NB4 (cell line): ENCODE measurements around the gene NTN4.

Experiments used
- DNase-seq: peaks from one replicate; pipeline ENCODE4 v3.0.0; 2010; ENCODE audit warnings: low read depth
- H3K4me3 ChIP-seq: one replicate; pipeline ENCODE4 v1.5.1; 2011; ENCODE audit warnings: mild to moderate bottlenecking, low read depth, low read length, moderate library complexity
- CTCF ChIP-seq: IDR thresholded peaks from one replicate; pipeline ENCODE4 v1.5.1; 2012; ENCODE audit warnings: low read depth, low read length
- MAX ChIP-seq: IDR thresholded peaks from 2 replicates; pipeline ENCODE4 v1.6.1; 2011; ENCODE audit warnings: low read depth, low read length
- MYC ChIP-seq: IDR thresholded peaks from 2 replicates; pipeline ENCODE4 v1.6.1; 2011; ENCODE audit warnings: low read depth, low read length
- POLR2A ChIP-seq: IDR thresholded peaks from 2 replicates; pipeline ENCODE4 v1.6.1; 2011; ENCODE audit warnings: mild to moderate bottlenecking; ENCODE audit not compliant: insufficient read length; ENCODE audit errors: extremely low read depth

NTN4 gene

GRCh38 chr12:95718772-95719171 is 71.8 kb downstream of the NTN4 start:
- H3K4me3 ChIP-seq = no peak overlapping the region
- DNase-seq = no peak
- no peak for TF ChIP-seq MYC
- no peak for TF ChIP-seq CTCF
- no peak for TF ChIP-seq MAX
- no peak for TF ChIP-seq POLR2A

GRCh38 chr12:95718006-95718431 is 72.5 kb downstream of the NTN4 start:
- H3K4me3 ChIP-seq = no peak overlapping the region
- DNase-seq = no peak
- no peak for TF ChIP-seq MAX

GRCh38 chr12:95717316-95717928 is 73.1 kb downstream of the NTN4 start:
- no peak for DNase-seq
- no peak overlapping the region for H3K4me3 ChIP-seq
- no peak for TF ChIP-seq MAX
- TF ChIP-seq MYC = no peak
- TF ChIP-seq CTCF = no peak
- TF ChIP-seq POLR2A = no peak

GRCh38 chr12:95715177-95715576 is 75.4 kb downstream of the NTN4 start:
- DNase-seq = no peak

GRCh38 chr12:95712269-95712668 is 78.3 kb downstream of the NTN4 start:
- no peak for TF ChIP-seq MYC
- TF ChIP-seq CTCF = no peak
- no peak for TF ChIP-seq POLR2A
- TF ChIP-seq MAX = no peak
- no peak for DNase-seq
- no peak overlapping the region for H3K4me3 ChIP-seq

More at GRCh38 chr12:95715177-95715576, 75.4 kb downstream of the NTN4 start:
- TF ChIP-seq MYC = no peak
- no peak for TF ChIP-seq CTCF
- H3K4me3 ChIP-seq = no peak overlapping the region

GRCh38 chr12:95710386-95710785 is 80.2 kb downstream of the NTN4 start:
- no peak for TF ChIP-seq MAX
- no peak for TF ChIP-seq CTCF
- TF ChIP-seq MYC = no peak
- TF ChIP-seq POLR2A = no peak
- no peak overlapping the region for H3K4me3 ChIP-seq
- DNase-seq = no peak
